ENCODE measurements around the gene NR4A1.

Gene NR4A1

GRCh38 chr12:52027085-52027843, 24.0 kb upstream of the NR4A1 start:
- TF ChIP-seq CTCF (IDR thresholded peaks at IDR 0.05; ENCODE audit: extremely low read depth, missing control alignments) = no peak
- no peak for DNase-seq (ENCODE audit: low spot score)

- no peak for DNase-seq (ENCODE audit: low spot score)
- no peak for TF ChIP-seq CTCF (IDR thresholded peaks at IDR 0.05; ENCODE audit: extremely low read depth, missing control alignments)
Observed at GRCh38 chr12:52029685-52030084, 21.6 kb upstream of the NR4A1 start.

- DNase-seq (ENCODE audit: low spot score) = no peak
- TF ChIP-seq CTCF (IDR thresholded peaks at IDR 0.05; ENCODE audit: extremely low read depth, missing control alignments) = no peak
Observed at GRCh38 chr12:52032446-52032803, 18.8 kb upstream of the NR4A1 start.

- no peak for TF ChIP-seq CTCF (IDR thresholded peaks at IDR 0.05; ENCODE audit: extremely low read depth, missing control alignments)
- peak; percentile 96 for DNase-seq (ENCODE audit: low spot score)
Observed at GRCh38 chr12:52032804-52033445, 18.3 kb upstream of the NR4A1 start.

GRCh38 chr12:52033446-52034140, 17.6 kb upstream of the NR4A1 start:
- DNase-seq (ENCODE audit: low spot score) = no peak
- TF ChIP-seq CTCF (IDR thresholded peaks at IDR 0.05; ENCODE audit: extremely low read depth, missing control alignments) = no peak

- DNase-seq (ENCODE audit: low spot score) = no peak
- no peak for TF ChIP-seq CTCF (IDR thresholded peaks at IDR 0.05; ENCODE audit: extremely low read depth, missing control alignments)
Observed at GRCh38 chr12:52035190-52035589, 16.1 kb upstream of the NR4A1 start.

- TF ChIP-seq CTCF (IDR thresholded peaks at IDR 0.05; ENCODE audit: extremely low read depth, missing control alignments) = no peak
- no peak for DNase-seq (ENCODE audit: low spot score)
Observed at GRCh38 chr12:52035926-52036325, 15.3 kb upstream of the NR4A1 start.
